ENCODE results near the gene GPD2. TPM values are rescaled to one million over a fixed set of nuclear protein-coding genes. Genes with fewer than 3 reads are reported as not detected.

The GPD2 gene
- total and polyA plus RNA-seq, 2 of the 4 experiments (the other 2 are of a cell fraction), result 20.4 to 100 TPM

DNA sequence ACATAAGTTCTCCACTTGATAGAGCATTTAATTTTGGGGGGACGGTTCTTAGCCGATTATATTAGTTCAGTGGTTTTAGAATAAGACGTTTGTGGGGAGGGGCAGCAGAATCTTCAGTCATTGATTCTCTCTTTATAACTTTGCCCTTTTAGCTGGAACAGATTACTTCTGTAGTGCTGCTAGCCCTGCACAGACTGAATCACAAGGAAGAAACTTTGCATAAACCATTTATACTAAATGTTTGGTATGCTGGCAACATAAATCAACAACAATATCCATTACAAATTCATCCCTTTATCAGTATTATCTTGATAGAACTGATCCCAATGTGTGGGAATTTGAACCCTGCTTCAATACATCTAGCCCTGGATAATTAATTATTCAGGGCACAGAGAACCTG lies 112.2 kb downstream of the GPD2 start:
- H3K4ac ChIP-seq (ENCODE audit: low read depth, low read length), result no peak overlapping the region
- H3K27me3 ChIP-seq (ENCODE audit: control insufficient read depth, insufficient read depth, low read length), result no peaks in the 10 kb centered on the region
- H3K9me1 ChIP-seq (ENCODE audit: insufficient read depth, low read length), result peaks cover 4% of the 10 kb centered on the region
- no peak for DNase-seq
- H3K23ac ChIP-seq (ENCODE audit: low read depth, low read length), result no peak overlapping the region
- H3K56ac ChIP-seq (ENCODE audit: extremely low read depth, insufficient read depth, low read length), result no peak overlapping the region
- ChIA-PET POLR2A (ENCODE audit: unreplicated experiment) (no interaction called here), CTCF (no interaction called here)
- no peak overlapping the region for H4K5ac ChIP-seq (ENCODE audit: low read depth, low read length)
- BruUV-seq (replicated peaks), result no TSS peak
- H2BK20ac ChIP-seq (ENCODE audit: low read depth, low read length), result no peak overlapping the region
- H3K27ac ChIP-seq (ENCODE audit: insufficient read depth, low read length), result no peak overlapping the region
- H2BK120ac ChIP-seq (ENCODE audit: low read depth, low read length), result no peak overlapping the region
- peaks cover 2% of the 10 kb centered on the region; the same call in 1 of the 2 replicates for H3K4me1 ChIP-seq (ENCODE audit: control insufficient read depth, insufficient read depth, low read length)
- H4K8ac ChIP-seq (ENCODE audit: low read depth in 2 of 2, low read length in 2 of 2), result no peak overlapping the region
- intact Hi-C loops (cut with micrococcal nuclease) (no loop called here), in situ Hi-C loops (cut with MboI; ENCODE audit: low sequenced_read_pairs) (no loop called here), dilution Hi-C loops (cut with HindIII; ENCODE audit: low sequenced_read_pairs, unreplicated experiment) (no loop called here)
- no peak overlapping the region for H3K18ac ChIP-seq (ENCODE audit: low read depth, low read length)
- H2AK9ac ChIP-seq (replicated peaks; ENCODE audit: low read depth, low read length, poor library complexity), result no peak overlapping the region
- no peak for ATAC-seq (ENCODE audit: low read depth)
- no peak overlapping the region for H3K4me3 ChIP-seq (ENCODE audit: insufficient read depth, low read depth, low read length)
- no peaks in the 10 kb centered on the region for H3K9me3 ChIP-seq (ENCODE audit: control insufficient read depth, insufficient read depth, low read length)
- no peak overlapping the region for H2BK5ac ChIP-seq (ENCODE audit: low read depth, low read length, poor library complexity, severe bottlenecking)
- TF ChIP-seq, protein P1, sequence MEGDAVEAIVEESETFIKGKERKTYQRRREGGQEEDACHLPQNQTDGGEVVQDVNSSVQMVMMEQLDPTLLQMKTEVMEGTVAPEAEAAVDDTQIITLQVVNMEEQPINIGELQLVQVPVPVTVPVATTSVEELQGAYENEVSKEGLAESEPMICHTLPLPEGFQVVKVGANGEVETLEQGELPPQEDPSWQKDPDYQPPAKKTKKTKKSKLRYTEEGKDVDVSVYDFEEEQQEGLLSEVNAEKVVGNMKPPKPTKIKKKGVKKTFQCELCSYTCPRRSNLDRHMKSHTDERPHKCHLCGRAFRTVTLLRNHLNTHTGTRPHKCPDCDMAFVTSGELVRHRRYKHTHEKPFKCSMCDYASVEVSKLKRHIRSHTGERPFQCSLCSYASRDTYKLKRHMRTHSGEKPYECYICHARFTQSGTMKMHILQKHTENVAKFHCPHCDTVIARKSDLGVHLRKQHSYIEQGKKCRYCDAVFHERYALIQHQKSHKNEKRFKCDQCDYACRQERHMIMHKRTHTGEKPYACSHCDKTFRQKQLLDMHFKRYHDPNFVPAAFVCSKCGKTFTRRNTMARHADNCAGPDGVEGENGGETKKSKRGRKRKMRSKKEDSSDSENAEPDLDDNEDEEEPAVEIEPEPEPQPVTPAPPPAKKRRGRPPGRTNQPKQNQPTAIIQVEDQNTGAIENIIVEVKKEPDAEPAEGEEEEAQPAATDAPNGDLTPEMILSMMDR (conservative IDR thresholded peaks at IDR 0.05; ENCODE audit: low read depth, low read length), result no peak
- no peak for TF ChIP-seq NFE2L2 (IDR thresholded peaks at IDR 0.05; ENCODE audit: low read depth, low read length)
- TF ChIP-seq CEBPB (IDR thresholded peaks at IDR 0.05; ENCODE audit: low read depth, low read length), result no peak
- no peak for TF ChIP-seq RCOR1 (IDR thresholded peaks at IDR 0.05; ENCODE audit: insufficient replicate concordance, low read length)
- TF ChIP-seq MXI1 (IDR thresholded peaks at IDR 0.05; ENCODE audit: borderline replicate concordance, low read depth, low read length), result no peak
- H3K79me1 ChIP-seq (ENCODE audit: low read depth in 1 of 2, low read length in 2 of 2), result peaks cover 2 to 6% of the 10 kb centered on the region in 2 experiments; a peak in 2 of 4 replicates
- peaks cover 6% of the 10 kb centered on the region for H3K36me3 ChIP-seq (ENCODE audit: control insufficient read depth, insufficient read depth, low read length)
- H2AK5ac ChIP-seq (ENCODE audit: low read depth, low read length), result no peak overlapping the region
- no peak overlapping the region for H4K91ac ChIP-seq (ENCODE audit: insufficient read depth, low read depth, low read length)
- H2AFZ ChIP-seq (replicated peaks; ENCODE audit: low read length, poor library complexity), result no peak overlapping the region
- H3K4me2 ChIP-seq (ENCODE audit: low read depth, low read length), result no peak overlapping the region
- H4K20me1 ChIP-seq (ENCODE audit: insufficient read depth, low read length), result no peaks in the 10 kb centered on the region
- no peak overlapping the region for H3K9ac ChIP-seq (ENCODE audit: low read depth, low read length)
- no CpG with 5 or more reads among the region's 3 CpGs for WGBS, 2 experiments (ENCODE audit: extremely low coverage in 2 of 2, insufficient read length in 1 of 2)
- no peak overlapping the region for H3K14ac ChIP-seq (replicated peaks; ENCODE audit: low read depth, low read length)
- H2BK15ac ChIP-seq (ENCODE audit: low read depth, low read length), result no peak overlapping the region

All from IMR-90 (cell line).